ENCODE data around the gene CLK2. TPM values are rescaled to one million over a fixed set of nuclear protein-coding genes. Genes with fewer than 3 reads are reported as not detected.
"Not testable (repeated sequence)": the region's sequence is repeated elsewhere in the genome, so short reads cannot be mapped to it uniquely, and the experiment has no call there.

CLK2 gene
- total RNA-seq, 2 donors from 2014 or later = 31.7 to 66.4 TPM

DNA sequence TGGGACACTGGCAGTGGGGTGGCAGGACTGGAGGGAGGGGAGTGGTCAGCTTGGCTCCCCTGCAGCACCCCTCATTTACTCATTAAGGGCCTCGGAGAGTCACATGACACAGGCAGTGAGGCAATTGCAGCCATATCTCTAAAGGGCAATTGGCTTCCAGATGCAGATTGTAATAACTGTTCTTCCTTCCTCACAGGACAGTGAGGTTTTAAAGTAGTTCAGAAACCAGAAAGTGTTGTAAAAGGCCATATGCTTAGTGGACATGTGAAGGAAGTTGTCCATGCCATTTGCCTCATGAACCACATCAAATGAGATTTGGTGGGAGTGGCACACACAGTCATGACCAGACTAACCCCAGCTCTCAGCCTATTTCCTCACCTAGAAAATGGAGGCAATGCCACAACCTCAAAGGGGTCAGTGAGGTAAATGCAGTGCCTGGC lies 53.7 kb downstream of the CLK2 start:
- Histone ChIP-seq H3K9me3 (no peaks in the 10 kb centered on the region), H3K27me3 (no peaks in the 10 kb centered on the region), H3K4me3 (no peak overlapping the region), H3K27ac (peak overlapping the region; percentile 80), H3K36me3 (no peaks in the 10 kb centered on the region), H3K4me1 (no peaks in the 10 kb centered on the region), H3K9ac (ENCODE audit: low read depth in 2 of 2, low read length in 2 of 2) (no peak overlapping the region)
- peak; percentile 61 for DNase-seq
- intact Hi-C loops (cut with DNase I) = no loop called here
- TF ChIP-seq, protein P1, sequence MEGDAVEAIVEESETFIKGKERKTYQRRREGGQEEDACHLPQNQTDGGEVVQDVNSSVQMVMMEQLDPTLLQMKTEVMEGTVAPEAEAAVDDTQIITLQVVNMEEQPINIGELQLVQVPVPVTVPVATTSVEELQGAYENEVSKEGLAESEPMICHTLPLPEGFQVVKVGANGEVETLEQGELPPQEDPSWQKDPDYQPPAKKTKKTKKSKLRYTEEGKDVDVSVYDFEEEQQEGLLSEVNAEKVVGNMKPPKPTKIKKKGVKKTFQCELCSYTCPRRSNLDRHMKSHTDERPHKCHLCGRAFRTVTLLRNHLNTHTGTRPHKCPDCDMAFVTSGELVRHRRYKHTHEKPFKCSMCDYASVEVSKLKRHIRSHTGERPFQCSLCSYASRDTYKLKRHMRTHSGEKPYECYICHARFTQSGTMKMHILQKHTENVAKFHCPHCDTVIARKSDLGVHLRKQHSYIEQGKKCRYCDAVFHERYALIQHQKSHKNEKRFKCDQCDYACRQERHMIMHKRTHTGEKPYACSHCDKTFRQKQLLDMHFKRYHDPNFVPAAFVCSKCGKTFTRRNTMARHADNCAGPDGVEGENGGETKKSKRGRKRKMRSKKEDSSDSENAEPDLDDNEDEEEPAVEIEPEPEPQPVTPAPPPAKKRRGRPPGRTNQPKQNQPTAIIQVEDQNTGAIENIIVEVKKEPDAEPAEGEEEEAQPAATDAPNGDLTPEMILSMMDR (IDR thresholded peaks at IDR 0.05) = no peak

DNA sequence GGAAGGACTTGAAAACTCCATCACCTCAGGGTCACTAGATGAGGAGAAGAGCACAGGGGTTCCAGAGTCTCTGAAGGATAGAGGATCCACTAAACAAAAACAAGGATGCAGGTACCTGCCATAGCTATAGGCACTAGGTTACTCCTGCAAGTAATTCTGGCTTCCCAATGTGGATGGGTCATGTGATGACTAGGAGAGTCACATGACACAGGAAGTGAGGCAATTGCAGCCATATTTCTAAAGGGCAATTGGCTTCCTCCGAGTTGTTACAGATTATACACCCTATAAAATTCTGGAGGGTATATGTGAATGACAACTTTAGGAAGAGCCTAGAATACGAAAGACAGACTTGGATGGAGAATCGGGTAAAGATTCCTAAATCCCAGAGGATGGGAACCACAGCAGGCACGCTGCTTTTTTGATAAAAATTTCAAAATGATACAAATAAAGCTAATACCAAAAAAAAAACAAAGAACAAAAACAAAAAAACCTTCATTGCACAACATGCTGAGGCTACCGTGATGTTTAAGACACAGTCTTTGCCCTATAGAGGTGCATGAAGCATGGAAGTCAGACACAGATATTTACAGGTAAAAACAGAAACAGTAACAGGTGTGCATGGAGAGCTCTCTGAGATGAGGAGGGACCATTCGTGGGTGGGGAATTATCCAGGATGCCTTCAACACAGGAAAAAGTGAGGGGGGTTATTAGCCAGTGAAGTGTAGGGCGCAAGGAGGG lies 54.3 kb downstream of the CLK2 start:
- Histone ChIP-seq H3K9ac (ENCODE audit: low read depth in 2 of 2, low read length in 2 of 2) (no peak overlapping the region), H3K9me3 (no peaks in the 10 kb centered on the region)
- intact Hi-C loops (cut with DNase I) = no loop called here

DNA sequence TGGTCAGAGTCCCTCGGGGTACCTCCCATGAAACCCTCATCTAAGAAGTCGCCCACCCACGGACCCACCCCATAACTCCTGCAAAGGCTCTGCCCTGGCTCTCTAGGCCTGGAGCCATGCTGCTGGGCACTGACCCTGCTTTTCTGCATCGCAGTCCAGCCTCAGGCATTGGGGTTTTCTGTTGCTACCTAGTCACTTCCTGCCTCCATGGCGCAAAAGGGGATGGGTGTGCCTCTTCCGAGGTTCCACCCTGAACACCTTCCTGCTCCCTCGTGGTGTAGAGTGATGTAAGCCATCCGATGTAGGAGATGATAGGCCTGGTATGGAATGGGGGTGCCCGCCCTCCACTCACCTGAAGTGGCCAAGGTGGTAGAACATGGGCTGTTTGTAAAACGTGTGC lies 58.6 kb downstream of the CLK2 start:
- DNase-seq; H3K9me3 ChIP-seq; intact Hi-C loops (cut with DNase I); H3K4me1 ChIP-seq; H3K36me3 ChIP-seq; H3K9ac ChIP-seq (ENCODE audit: low read depth in 2 of 2, low read length in 2 of 2); H3K4me3 ChIP-seq; H3K27ac ChIP-seq; H3K27me3 ChIP-seq: not testable (repeated sequence)

More for the DNA sequence above, 54.3 kb downstream of the CLK2 start:
- DNase-seq = peak; percentile 77
- no peaks in the 10 kb centered on the region for H3K36me3 ChIP-seq
- H3K4me1 ChIP-seq = no peaks in the 10 kb centered on the region
- TF ChIP-seq, protein P1 (IDR thresholded peaks at IDR 0.05) = no peak
- no peak overlapping the region for H3K4me3 ChIP-seq
- H3K27ac ChIP-seq = peak overlapping the region; percentile 80
- no peaks in the 10 kb centered on the region for H3K27me3 ChIP-seq

Other genes with a start within 250 kb of the CLK2 start
- gene DCST2, start 239.7 kb downstream of the CLK2 start, total RNA-seq = 1 to 10 TPM; 1.7 to 1.9 TPM
- not detected for gene DCST1, start 239.7 kb downstream of the CLK2 start, total RNA-seq
- 100 to 1,000 TPM; 101 to 228 TPM for gene ADAM15, start 222.2 kb downstream of the CLK2 start, total RNA-seq
- 10 to 100 TPM; 26.1 to 27.2 TPM for gene EFNA4, start 209.8 kb downstream of the CLK2 start, total RNA-seq
- 10 to 100 TPM; 12.7 to 21.4 TPM for gene EFNA3, start 194.7 kb downstream of the CLK2 start, total RNA-seq
- gene EFNA1, start 145.6 kb downstream of the CLK2 start, total RNA-seq = 100 to 1,000 TPM in 1 of 2 donors, 10 to 100 TPM in 1; 61.3 to 125 TPM
- gene SLC50A1, start 137.7 kb downstream of the CLK2 start, total RNA-seq = 100 to 1,000 TPM; 102 to 130 TPM
- gene DPM3, start 133.0 kb downstream of the CLK2 start, total RNA-seq = 100 to 1,000 TPM; 149 to 182 TPM
- gene KRTCAP2, start 100.2 kb downstream of the CLK2 start, total RNA-seq = 100 to 1,000 TPM; 140 to 172 TPM
- under 1 TPM; 0.10 to 0.19 TPM for gene TRIM46, start 99.7 kb downstream of the CLK2 start, total RNA-seq
- 10 to 100 TPM; 12.2 to 16.0 TPM for gene THBS3, start 65.6 kb downstream of the CLK2 start, total RNA-seq
- 10 to 100 TPM; 37.5 to 55.8 TPM for gene MTX1, start 64.8 kb downstream of the CLK2 start, total RNA-seq
- gene ENTREP3, start 18.0 kb downstream of the CLK2 start, total RNA-seq = 10 to 100 TPM; 22.0 to 34.2 TPM
- 10 to 100 TPM; 41.5 to 67.7 TPM for gene SCAMP3, start 11.1 kb downstream of the CLK2 start, total RNA-seq
- 10 to 100 TPM; 12.4 to 12.8 TPM for gene HCN3, start 4.0 kb upstream of the CLK2 start, total RNA-seq
- gene PKLR, start 27.9 kb upstream of the CLK2 start, total RNA-seq = 1 to 10 TPM; 1.6 to 2.9 TPM
- gene FDPS, start 35.4 kb upstream of the CLK2 start, total RNA-seq = 100 to 1,000 TPM; 300 to 501 TPM
- gene RUSC1, start 47.4 kb upstream of the CLK2 start, total RNA-seq = 100 to 1,000 TPM in 1 of 2 donors, 10 to 100 TPM in 1; 68.4 to 113 TPM